22Rv1 (cell line): ENCODE results near the gene TMC1.

Source experiments
- H3K27ac ChIP-seq: fragments of 450-650 bp; 2 replicates; pipeline ENCODE4 v1.5.1; 2017
- CTCF ChIP-seq: fragments of 450-650 bp; IDR thresholded peaks from 2 replicates; pipeline ENCODE4 v1.5.1; 2017; ENCODE audit warnings: mild to moderate bottlenecking
- ZFX ChIP-seq: fragments of 450-650 bp; IDR thresholded peaks from 2 replicates; pipeline ENCODE4 v1.6.1; 2017; ENCODE audit warnings: antibody characterized with exemption, borderline replicate concordance

Gene TMC1

GRCh38 chr9:72563806-72564205 is 42.4 kb downstream of the TMC1 start:
- peak overlapping the region; percentile 38; the same call in 1 of the 2 replicates for H3K27ac ChIP-seq

DNA sequence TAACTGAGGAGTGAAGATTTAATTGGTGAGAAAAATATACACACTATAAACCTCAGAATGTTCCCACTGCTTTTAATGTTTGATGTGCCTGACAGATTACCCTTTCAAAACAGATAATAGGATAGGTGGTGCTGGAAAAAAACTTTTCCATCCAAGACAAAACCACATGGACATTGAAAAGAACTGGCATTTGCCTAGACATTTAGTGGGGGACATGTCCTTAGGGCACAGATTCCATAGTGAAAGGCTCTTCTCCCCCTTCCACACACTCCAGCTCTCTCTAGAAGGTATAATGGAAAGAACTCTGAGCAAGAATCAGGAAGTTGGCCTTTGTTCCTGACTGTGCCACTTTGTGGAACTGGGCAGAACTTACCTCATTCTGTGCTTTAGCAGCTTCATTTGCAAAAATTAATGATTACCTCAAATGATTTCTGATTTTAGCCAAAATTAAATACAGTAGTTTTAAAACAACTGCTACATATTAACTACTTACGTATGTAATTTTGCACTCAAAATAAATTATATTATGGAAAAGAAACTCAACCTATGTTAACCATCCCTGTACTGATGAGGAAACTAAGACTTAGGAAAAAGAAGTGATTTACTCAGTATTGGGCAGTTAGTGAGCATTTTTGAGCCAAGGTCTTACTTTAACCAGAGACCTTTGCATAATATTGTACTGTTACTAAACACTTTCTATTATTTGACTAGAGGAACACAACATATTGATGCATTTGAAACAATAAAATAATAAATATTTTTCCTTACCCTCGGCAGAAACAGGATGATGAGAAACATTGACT is 43.3 kb downstream of the TMC1 start:
- TF ChIP-seq CTCF (no peak), ZFX (no peak)
- H3K27ac ChIP-seq = peak overlapping the region; percentile 38

More at GRCh38 chr9:72563806-72564205, 42.4 kb downstream of the TMC1 start:
- TF ChIP-seq CTCF (no peak), ZFX (no peak)

DNA sequence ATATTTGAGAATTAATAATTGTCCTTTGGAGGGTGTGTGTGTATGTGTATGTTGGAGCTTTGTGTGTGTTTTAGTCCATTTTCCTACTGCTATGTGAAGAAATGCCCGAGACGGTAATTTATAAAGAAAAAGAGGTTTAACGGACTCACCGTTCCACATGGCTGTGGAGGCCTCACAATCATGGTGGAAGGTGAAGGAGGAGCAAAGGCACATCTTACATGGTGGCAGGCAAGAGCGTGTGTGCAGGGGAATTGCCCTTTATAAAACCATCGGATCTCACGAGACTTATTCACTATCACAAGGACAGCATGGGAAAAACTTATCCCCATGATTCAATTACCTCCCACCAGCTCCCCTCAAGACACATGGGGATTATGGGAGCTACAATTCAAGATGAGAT is 44.1 kb downstream of the TMC1 start:
- no peak overlapping the region for H3K27ac ChIP-seq
- TF ChIP-seq CTCF (no peak), ZFX (no peak)

DNA sequence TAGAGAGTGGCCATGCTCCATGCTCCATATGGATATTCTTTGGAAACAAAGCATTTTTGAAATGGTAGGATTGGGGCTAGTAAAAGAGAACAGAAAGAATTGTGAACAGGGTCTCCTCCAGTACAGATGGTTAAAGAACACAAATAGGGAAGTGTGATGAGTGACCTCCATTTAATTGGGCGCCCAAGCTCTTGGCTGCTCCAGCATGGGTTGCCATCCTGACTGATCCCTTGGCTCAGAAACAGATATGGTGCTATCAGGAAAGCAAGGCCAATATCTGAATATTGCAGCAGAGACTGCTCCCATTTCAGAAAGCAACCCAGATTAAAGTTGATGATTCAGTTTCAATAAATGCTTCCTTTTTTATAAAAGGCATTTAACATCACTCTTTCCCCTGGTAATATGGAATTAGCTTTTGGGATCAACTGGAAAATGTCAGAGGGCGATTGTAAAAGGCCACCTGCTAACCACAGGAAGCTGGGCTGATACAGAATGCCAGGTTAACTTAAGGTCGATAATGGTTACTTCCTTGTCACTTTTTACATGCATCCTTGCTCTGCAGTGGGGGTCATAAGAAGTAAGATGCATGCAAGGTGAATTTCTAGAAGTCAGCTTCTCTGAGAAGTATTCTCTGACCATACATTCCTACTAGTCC is 52.9 kb downstream of the TMC1 start:
- no peak overlapping the region for H3K27ac ChIP-seq
- TF ChIP-seq CTCF (no peak), ZFX (no peak)

- no peak for TF ChIP-seq ZFX
- TF ChIP-seq CTCF = no peak
- peak overlapping the region; percentile 99 for H3K27ac ChIP-seq
Measured at GRCh38 chr9:72575666-72576065, 54.3 kb downstream of the TMC1 start.

DNA sequence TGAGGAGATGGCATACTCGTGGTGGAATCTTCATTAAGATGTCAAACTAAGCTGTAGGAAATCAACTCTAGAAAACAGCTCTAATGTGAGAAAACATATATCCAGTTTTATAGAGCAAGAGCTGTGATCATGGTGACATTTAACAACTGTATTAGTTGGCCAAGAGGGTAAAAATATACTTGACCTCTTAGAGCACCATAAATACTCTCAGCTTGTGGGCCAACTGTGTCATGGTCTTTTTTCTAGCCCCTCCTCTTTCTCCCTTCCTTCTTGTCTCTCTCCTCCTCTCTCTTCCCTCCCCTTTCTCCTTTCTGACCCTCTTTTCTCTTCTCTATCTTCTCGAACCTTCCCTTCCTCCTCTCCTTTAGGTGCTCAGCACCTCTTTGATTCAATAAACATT is 54.7 kb downstream of the TMC1 start:
- TF ChIP-seq ZFX (no peak), CTCF (no peak)
- peak overlapping the region; percentile 99 for H3K27ac ChIP-seq

DNA sequence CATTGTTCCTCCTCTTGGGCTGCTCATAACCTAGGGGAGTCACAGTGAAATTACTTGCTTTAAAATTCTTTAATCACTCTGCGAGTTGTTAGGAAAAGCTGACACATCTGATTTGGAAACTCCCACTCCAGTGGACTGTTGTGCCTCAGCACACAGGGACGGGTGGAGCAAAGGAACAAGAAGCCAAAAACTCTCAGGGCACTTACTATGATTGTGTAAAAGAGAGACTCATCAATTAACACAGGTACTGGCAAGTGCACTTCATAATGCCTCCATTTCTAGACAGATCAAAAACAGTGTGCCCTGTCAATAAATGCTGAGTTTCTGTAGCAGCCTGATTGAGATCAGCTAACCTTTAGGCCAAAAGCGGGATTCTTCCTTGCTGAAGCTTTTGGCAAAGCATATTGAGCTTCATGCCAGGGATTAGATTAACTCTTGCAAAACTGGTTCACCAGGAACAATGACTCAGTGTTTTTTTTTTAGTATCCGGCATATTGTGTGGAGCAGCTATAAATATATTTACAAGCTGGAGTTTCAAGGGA is 55.9 kb downstream of the TMC1 start:
- peak overlapping the region; percentile 99 for H3K27ac ChIP-seq

More for the DNA sequence above, 55.9 kb downstream of the TMC1 start:
- TF ChIP-seq ZFX (no peak), CTCF (no peak)
